GM23338 (cell line): ENCODE results near the gene CPTP.

Experiments used
- EZH2 ChIP-seq: fragments of 200-600 bp; sonication (generic); IDR thresholded peaks from one replicate; pipeline ENCODE4 v1.8.0; 2017; ENCODE audit warnings: antibody characterized with exemption, mild to moderate bottlenecking, low read depth; ENCODE audit not compliant: unreplicated experiment
- POLR2AphosphoS5 ChIP-seq: IDR thresholded peaks from 2 replicates; pipeline ENCODE4 v1.6.1; 2016; ENCODE audit warnings: antibody characterized with exemption, low read depth
- TF ChIP-seq, protein P1 (sequence below), 2 experiments: fragments of 200-600 bp in 1 of 2; sonication (generic) in 1 of 2; conservative IDR thresholded peaks; 2 replicates each; pipeline versions ENCODE4 v1.5.1 to v1.6.1; 2016 to 2017; ENCODE audit warnings: antibody characterized with exemption in 2 of 2, low read depth in 2 of 2, mild to moderate bottlenecking in 2 of 2, moderate library complexity in 1 of 2

- TF ChIP-seq, protein P1, sequence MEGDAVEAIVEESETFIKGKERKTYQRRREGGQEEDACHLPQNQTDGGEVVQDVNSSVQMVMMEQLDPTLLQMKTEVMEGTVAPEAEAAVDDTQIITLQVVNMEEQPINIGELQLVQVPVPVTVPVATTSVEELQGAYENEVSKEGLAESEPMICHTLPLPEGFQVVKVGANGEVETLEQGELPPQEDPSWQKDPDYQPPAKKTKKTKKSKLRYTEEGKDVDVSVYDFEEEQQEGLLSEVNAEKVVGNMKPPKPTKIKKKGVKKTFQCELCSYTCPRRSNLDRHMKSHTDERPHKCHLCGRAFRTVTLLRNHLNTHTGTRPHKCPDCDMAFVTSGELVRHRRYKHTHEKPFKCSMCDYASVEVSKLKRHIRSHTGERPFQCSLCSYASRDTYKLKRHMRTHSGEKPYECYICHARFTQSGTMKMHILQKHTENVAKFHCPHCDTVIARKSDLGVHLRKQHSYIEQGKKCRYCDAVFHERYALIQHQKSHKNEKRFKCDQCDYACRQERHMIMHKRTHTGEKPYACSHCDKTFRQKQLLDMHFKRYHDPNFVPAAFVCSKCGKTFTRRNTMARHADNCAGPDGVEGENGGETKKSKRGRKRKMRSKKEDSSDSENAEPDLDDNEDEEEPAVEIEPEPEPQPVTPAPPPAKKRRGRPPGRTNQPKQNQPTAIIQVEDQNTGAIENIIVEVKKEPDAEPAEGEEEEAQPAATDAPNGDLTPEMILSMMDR (conservative IDR thresholded peaks at IDR 0.05; ENCODE audit: low read depth in 2 of 2), result no peak
- no peak; the same call in 1 of the 2 replicates for TF ChIP-seq POLR2AphosphoS5
- no peak for TF ChIP-seq EZH2
Observed at GRCh38 chr1:1332774-1333480, 8.3 kb downstream of the CPTP start.
